ENCODE data around the gene PRICKLE4.
"Not testable (repeated sequence)": the region's sequence is repeated elsewhere in the genome, so short reads cannot be mapped to it uniquely, and the experiment has no call there.

The PRICKLE4 gene

DNA sequence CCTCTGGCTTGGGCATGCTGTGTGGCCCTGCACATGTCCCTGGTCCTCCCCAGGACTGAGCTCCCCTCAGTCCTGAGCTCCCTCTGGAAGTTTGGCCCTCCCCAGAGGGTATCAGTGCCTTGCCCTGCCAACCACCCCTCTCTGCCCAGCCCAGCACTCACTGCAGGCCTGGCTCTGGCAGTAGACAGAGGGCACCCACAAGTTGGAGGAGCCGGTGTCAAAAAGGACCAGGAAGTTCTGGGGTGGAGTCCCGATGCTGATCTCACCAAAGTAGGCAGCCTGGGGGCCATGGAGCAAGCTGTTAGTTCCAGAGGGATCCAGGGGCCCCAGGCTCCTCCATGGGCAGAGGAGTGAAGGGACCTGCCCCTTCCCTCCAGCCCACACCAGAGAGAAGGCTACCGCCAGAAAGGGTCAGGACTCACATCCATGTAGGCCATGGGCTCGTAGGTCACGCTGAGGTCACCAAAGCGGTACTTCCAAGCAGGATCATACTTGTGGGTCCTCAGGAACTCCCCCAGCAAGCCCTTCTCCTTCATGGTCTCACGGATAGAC is 36.3 kb upstream of the PRICKLE4 start:
- DNase-seq (ENCODE audit: low read depth in 2 of 3, low spot score in 2 of 3): no peak

DNA sequence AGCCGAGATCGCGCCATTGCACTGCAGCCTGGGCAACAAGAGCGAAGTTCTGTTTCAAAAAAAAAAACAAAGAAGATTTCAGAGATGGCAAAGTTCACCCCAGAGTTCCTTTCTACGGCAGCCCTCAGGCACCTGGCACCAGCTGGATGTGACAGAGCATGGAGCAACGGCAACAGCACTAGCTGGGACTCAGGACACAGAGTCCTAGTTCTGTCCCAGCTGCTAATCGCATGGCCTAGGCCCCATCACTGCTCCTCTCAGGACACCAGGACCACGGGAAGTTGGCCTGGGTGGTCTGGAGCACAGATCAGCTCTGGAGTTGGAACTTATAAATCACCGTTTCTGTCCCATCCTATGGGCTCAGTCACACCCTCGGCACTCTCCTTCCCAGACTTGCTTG is 34.5 kb upstream of the PRICKLE4 start:
- no peak for DNase-seq (ENCODE audit: low read depth in 2 of 3, low spot score in 2 of 3)

- no peak for DNase-seq (ENCODE audit: low read depth in 2 of 3, low spot score in 2 of 3)
Measured at GRCh38 chr6:41747256-41748101, 33.1 kb upstream of the PRICKLE4 start, which contains the start of gene PGC. Gene PGC, minus strand, starts transcription at chr6:41747397. Its CDS starts 63 bp downstream, at chr6:41747334.

DNA sequence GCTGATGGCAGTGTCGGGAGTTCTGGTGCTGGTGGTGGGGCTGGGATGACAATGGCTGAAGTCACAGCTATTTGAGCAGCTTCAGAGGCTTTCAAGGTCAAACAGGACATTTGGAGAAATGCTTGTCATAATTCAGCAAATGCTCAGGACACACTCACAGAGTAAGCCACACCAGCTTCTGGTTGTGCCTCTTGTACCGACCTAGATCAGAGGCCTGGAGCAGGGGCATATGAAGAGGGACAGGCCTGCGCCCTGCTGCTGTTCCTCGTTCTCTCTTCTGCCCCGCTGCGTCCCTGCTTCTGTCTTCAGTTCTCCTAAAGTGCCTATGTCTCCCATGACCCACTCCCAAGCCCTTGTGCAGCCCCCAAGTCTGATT is 32.5 kb upstream of the PRICKLE4 start:
- DNase-seq (ENCODE audit: low read depth in 2 of 3, low spot score in 2 of 3): no peak

DNA sequence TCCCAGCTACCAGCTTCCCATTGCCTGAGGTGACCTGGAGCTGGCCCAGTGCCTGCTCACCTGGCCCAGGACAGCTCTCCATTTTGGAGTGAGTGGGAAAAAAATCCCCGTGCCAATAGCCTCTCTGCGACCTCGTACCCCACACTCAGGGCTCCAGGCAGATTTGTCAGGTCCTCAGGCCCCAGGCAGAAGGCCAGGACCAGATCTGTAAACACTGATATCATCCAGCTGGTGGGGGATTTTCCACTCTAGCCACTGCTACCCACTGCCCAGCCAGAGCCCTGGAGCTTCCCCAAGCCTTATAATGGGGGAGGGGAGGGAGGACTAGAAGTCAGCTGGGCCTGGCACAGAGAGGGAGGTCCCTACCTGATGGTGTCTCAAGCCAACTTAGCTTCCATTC is 32.0 kb upstream of the PRICKLE4 start:
- no peak for DNase-seq (ENCODE audit: low read depth in 2 of 3, low spot score in 2 of 3)

- no peak for DNase-seq (ENCODE audit: low read depth in 2 of 3, low spot score in 2 of 3)
Measured at GRCh38 chr6:41750374-41750773, 30.2 kb upstream of the PRICKLE4 start.

GRCh38 chr6:41755895-41756294 is 24.7 kb upstream of the PRICKLE4 start:
- no peak for DNase-seq (ENCODE audit: low read depth in 2 of 3, low spot score in 2 of 3)

DNA sequence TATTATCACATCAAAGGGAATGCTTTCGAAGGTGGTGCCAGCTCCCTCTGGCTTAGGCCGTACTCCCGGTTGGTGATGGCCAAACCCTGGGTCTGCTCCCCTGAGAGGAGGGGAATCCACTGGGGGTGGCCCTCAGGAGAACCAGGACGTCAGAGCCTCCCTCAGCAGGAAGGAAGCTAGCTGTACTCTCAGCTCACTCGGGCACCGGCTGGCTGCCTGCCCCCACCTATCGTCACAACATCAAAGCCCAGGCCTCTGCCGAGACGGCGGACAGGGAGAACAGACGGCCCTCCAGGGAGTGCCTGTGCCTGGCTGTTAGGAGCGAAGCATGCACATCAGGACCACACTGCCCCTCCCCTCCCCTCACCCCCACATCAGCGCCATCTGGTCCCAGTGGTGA is 24.2 kb upstream of the PRICKLE4 start:
- no peak for DNase-seq (ENCODE audit: low read depth in 2 of 3, low spot score in 2 of 3)

DNA sequence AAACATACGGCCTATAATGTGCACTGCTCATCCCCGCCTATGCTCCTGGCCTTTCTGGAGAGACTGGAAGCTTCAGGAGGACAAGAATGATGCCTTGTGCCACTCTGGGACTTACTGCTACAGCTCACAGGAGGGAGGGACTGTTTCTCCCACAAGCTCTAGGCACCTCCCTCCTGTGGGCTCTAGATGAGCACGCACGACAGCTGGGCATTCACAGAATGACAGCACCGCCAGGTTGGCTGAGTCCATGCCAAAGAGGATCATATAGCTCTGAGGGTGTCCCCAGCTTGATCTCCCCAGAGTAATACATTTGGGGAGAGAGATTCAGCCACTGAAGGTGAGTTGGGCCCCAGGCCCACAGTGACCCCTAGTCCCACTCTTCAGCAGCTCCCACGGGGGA is 23.3 kb upstream of the PRICKLE4 start:
- no peak for DNase-seq (ENCODE audit: low read depth in 2 of 3, low spot score in 2 of 3)

- no peak for DNase-seq (ENCODE audit: low read depth in 2 of 3, low spot score in 2 of 3)
Measured at GRCh38 chr6:41757931-41758640, 22.5 kb upstream of the PRICKLE4 start.

DNA sequence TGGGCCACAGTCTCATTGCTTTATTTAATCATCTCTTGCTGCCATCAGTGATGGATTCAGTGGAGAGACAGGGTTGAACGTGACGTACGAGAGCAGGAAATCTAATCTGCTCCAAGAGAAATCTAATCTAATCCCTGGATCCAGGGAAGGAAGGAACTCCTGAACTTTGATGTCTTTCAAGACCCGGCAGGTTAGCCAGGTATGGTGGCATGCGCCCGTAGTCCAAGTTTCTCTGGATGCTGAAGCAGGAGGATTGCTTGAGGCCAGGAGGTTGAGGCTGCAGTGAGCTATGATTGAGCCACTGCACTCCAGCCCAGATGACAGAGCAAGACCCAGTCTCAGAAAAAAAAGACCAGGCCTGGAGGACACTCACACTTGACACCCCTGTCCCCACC is 21.9 kb upstream of the PRICKLE4 start:
- no peak for DNase-seq (ENCODE audit: low read depth in 2 of 3, low spot score in 2 of 3)

DNA sequence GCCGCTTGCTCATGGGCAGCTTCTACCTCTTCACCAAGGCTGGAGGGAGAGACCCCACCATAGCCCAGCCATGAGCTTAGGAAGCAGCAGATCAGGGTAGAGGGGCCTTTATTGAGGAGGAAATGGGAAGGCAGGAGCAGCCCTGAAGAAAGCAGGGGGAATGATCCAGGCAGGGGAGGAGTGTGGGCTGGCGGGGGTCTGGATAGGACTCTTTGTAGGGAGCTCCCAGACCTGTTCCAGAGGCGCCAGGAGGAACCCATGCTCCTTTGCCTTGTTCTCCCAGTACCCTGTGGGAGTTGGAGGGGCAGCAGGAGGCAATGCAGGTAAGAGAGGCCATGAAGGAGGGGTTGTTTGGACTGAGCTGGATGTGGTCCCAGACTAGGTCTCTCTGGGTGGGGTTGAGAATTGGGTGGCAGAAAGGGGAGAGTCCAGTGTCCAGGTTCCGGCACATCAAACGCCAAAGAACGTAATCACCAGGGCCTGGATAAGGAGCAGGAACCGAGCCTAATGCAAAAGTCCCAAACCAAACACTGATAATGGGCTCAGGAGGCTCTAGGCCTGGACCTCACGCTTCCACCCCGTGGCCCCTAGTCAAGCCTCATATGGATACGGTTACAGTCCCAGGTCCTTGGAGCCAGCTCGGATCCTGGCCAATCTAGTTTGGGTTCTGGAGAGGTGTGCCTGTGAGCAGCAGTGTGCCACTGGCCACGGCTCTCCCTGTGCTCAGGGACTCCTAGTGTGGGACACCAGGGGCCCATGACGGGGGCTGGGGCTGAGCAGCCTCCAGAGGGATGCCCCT is 21.3 kb upstream of the PRICKLE4 start:
- no peak for DNase-seq (ENCODE audit: low read depth in 2 of 3, low spot score in 2 of 3)

DNA sequence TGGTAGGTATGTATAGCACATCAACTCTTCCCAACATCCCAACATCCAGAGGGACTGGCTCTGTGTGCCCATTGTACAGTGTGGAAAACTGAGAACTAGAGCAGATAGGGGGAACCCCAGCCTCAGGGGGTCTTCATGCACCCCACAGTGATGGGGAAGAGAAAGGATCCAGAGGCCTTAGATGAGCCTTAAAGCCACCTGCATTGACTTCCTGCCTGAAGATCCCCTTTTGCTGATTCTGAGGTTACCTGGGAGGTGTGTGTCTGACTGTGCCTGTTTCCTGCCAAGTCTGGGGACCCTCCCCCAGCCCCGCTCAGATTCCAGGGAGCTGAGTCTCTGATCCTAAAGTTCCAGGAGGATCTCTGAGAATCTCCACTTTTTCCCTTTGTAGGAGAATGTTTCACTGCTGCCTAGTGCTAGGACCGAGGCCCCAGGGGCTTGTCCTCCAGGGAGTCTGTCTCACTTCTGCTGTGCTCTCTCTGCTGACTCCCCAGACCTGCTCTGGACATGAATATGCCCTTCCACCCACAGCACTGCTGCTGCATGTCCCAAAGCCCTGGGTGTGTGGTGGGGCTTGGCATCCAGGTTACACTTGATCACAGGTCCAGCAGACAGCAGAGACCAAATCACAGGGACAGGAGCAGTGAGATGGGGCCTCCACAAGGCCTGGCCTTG is 20.5 kb upstream of the PRICKLE4 start:
- DNase-seq (ENCODE audit: low read depth in 2 of 3, low spot score in 2 of 3): no peak

DNA sequence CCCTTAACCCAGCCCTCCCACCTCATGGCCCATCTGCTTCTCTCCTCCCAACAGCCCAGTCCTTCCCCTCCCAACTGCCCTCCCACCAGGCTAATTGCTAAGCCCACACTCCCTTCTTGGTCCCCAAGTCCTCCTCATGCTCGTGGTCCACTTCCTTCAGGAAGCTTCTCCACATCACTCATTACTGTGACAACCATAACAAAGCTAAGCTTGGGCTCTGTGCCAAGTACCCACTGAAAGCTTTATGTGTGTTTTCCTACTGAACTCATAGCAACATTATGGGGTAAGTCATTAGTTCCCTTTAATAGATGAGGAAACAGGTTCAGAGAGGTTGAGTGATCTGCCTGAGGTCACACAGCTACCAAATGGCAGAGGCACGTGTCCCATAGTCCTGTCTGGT is 17.1 kb upstream of the PRICKLE4 start:
- no peak for DNase-seq (ENCODE audit: low read depth in 2 of 3, low spot score in 2 of 3)

- DNase-seq (ENCODE audit: low read depth in 2 of 3, low spot score in 2 of 3): not testable (repeated sequence)
Measured at GRCh38 chr6:41766043-41766664, 14.4 kb upstream of the PRICKLE4 start.

DNA sequence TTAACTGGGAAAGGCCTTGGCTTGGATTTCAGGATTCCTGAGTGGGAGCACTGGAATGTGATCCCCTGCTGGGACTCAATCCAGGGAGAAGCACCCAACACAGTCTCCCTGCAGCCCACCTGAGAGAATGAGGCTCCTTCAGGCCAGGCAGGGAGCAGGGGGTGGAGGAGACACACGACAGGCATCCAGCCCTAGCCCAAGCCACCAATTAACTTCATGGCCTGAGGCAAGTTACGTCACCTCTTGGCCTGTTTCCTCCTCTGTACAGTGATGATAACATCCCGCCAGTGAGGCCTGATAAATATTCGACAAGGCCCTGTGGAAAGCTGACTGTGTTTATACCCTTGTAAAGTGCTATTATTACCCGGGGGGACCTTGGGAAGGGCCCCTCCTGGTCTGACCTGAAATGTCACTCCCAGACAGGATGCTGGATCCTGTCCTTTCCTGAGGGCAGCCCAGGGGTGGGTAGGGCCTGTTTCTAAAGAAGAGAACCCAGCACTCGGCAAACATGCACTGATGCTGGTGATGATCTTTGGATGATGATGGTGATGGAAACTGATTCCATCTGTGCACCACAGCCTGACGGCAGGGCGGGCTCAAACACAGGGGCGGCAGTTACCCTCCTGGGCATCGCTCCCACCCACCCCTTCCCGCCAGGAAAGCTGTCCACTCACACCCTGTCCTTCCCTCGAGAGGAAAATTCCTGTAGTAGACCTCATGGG is 13.3 kb upstream of the PRICKLE4 start:
- DNase-seq (ENCODE audit: low read depth in 2 of 3, low spot score in 2 of 3): no peak

GRCh38 chr6:41768545-41769308 is 11.9 kb upstream of the PRICKLE4 start:
- DNase-seq (ENCODE audit: low read depth in 2 of 3, low spot score in 2 of 3): no peak

GRCh38 chr6:41769376-41769775 is 11.2 kb upstream of the PRICKLE4 start:
- DNase-seq (ENCODE audit: low read depth in 2 of 3, low spot score in 2 of 3): no peak
